ENCODE measurements around the gene SDHC. TPM values are rescaled to one million over a fixed set of nuclear protein-coding genes. Genes with fewer than 3 reads are reported as not detected.

Gene SDHC, protein sequence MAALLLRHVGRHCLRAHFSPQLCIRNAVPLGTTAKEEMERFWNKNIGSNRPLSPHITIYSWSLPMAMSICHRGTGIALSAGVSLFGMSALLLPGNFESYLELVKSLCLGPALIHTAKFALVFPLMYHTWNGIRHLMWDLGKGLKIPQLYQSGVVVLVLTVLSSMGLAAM
- 19.2 and 44.2 TPM in 2 replicates for total RNA-seq (2014; rRNA removed; shearing (Covaris generic))

GRCh38 chr1:161314201-161314981, at the start of gene SDHC:
TSS of gene SDHC (plus strand) at chr1:161314381. CDS start at chr1:161314406, 25 bp downstream.
- DNase-seq (ENCODE audit: low read depth), result peak; percentile 84

GRCh38 chr1:161265305-161265704, 48.9 kb upstream of the SDHC start:
- no peak for DNase-seq (ENCODE audit: low read depth)

DNA sequence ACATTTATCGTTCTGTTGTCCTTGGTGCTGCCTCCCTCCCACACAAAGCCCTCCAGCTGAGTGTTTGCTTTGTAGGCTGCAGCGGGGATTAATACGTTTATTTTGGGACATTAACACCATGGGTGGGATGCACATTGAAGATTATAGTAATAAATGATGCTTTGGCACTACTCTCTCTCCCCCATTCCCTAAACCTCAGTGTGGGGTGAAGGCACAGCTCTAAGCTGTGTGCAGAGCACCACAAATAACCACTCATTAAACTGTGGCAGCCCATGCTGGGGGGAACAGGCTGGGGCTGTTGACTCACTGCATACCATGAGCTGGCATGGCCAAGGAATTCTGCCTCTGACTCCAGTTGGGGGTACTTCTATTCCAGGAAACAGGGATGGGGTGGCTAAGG, 48.0 kb upstream of the SDHC start:
- peak; percentile 62 for DNase-seq (ENCODE audit: low read depth)

GRCh38 chr1:161266836-161267235, 47.3 kb upstream of the SDHC start:
- DNase-seq (ENCODE audit: low read depth), result no peak

GRCh38 chr1:161267321-161267720, 46.9 kb upstream of the SDHC start:
- DNase-seq (ENCODE audit: low read depth), result peak; percentile 39

DNA sequence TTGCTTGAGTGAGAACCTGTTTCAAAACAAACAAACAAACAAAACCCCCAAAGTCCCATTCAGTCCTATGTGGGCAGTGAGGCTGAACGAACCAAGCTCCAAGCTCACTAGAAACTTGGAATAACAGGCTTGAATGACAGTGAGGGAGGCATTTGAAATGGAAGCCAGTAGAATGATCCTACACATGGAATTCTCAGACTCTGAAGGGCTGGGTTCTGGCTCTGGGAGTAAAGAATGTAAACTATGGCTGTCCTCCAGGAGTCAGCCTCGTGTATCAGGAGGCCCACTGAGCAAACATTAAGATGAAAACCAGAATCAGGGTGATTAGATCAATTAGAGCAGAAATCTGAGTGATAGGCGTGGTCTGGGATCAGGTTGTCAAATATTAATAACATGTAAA, 40.8 kb upstream of the SDHC start:
- DNase-seq (ENCODE audit: low read depth), result no peak

DNA sequence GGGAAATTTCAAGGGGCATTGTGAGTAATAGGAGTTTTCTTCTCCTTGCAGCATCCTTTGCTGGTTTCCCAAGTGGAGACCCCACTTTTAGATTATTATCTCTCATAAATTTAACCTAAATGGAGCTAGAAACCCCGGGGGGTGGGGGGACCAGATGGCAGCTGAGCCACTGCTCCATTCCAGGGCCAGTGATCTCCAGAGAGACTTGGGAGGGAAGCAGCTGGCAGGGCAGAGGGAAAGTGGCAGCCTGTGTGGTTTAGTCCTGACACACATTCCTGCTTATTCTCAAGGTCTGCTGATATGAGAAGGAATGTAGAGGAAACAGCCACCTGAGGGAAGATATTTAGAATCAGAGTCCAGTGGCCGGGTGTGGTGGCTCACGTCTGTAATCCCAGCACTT, 39.3 kb upstream of the SDHC start:
- DNase-seq (ENCODE audit: low read depth), result no peak

- no peak for DNase-seq (ENCODE audit: low read depth)
Observed at GRCh38 chr1:161282991-161283390, 31.2 kb upstream of the SDHC start.

GRCh38 chr1:161285113-161285512, 29.1 kb upstream of the SDHC start:
- no peak for DNase-seq (ENCODE audit: low read depth)

DNA sequence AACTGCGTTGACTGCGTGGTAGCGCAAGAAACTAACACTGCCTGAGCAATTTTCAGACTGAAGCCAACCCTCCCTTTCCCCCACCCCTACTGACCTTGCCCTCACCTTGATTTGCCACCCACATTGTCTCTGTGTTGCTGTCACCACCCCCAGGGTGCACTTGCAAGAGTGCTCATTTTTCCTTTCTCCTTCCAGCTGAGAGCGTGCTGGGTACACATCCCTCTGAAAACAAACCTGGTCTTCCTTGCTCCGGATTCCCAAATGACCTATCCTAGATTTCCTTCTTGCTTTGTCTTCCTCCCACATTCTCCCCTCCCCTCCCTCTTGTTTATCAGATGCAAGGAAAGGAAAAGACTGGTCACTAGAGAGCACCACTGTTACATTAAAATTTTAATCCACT, 28.7 kb upstream of the SDHC start:
- DNase-seq (ENCODE audit: low read depth), result no peak

- no peak for DNase-seq (ENCODE audit: low read depth)
Observed at GRCh38 chr1:161287482-161288054, 26.6 kb upstream of the SDHC start.

- DNase-seq (ENCODE audit: low read depth), result no peak
Observed at GRCh38 chr1:161290779-161291178, 23.4 kb upstream of the SDHC start.

GRCh38 chr1:161297415-161297814, 16.8 kb upstream of the SDHC start:
- DNase-seq (ENCODE audit: low read depth), result no peak

DNA sequence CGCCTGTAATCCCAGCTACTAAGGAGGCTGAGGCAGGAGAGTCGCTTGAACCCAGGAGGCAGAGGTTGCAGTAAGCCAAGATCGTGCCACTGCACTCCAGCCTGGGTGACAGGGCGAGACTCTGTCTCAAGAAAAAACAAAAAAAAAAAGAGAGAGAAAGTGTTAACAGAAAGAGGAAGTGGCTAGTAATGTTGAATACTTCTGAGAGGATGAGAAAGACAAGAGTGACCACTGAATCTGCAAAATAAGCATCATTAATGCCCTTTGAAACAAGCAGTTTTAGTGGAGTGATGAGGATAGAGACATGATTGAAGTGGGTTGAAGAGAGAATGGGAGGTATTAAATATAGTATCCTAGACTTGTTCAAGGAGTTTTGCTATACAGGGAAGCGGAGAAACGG, 16.1 kb upstream of the SDHC start:
- no peak for DNase-seq (ENCODE audit: low read depth)

DNA sequence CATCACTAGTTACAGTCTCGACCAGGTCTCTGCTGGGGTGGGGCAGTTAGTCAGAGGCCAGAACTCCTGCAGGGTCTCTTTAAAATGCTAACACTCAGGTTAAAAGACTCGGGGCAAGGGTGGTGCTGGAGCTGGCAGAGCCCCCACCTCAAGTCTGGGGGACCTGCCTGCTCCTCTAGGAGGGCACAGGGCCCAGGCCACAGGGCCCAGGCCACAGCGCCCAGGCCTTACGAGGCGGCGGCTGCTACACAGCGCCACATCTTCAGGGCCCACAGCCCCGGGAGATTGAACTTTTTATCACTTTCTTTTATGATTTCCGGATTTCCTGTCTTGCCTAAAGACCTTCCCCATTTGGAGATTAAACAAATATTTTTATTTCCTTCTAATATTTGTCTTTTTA, 14.8 kb upstream of the SDHC start:
- no peak for DNase-seq (ENCODE audit: low read depth)

- DNase-seq (ENCODE audit: low read depth), result no peak
Observed at GRCh38 chr1:161300478-161300877, 13.7 kb upstream of the SDHC start.

DNA sequence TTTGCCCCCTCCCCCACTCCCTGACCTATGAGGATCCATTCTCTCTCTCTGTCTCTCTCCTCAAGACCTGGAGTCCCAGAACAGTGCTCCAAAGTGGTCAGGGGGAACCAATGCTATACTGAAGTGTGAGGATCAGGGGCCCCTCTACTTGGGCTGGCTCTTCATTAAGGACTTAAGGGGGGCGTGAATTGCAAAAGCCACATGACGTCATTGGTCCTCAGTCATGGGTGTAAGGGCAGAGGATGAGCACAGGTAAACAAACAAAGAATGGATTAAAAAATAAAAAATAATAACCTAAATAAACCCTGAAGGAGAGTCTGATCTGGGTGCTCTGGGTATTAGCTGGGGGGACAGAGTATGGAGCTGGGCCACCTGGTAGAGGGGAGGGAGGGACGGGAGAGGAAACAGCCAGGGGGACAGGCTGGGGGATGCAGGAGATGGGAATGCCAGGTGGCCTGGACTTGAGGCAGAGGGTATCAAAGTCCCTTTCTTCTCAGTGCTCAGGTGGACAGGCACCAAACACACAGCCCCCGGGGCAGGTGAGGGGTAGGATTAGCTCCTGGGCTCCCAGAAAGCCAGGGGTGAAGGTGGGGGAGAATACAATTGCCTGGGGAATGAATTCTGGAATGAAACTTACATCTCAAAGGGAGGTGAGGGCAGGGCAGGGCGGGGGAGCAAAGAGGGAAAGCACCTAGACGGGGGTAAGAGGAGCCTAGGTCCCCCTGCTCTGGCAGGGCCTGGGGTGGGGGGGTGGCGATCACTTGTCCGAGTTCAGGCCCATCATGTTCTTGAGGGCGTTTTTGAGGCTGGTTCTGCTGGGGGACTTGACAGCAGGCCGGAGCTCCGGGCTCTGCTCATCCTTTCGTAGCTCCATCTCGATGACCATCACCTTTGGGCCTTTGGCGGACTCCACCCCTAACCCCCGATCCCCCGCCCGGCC, 9.0 kb upstream of the SDHC start:
- DNase-seq (ENCODE audit: low read depth), result no peak

DNA sequence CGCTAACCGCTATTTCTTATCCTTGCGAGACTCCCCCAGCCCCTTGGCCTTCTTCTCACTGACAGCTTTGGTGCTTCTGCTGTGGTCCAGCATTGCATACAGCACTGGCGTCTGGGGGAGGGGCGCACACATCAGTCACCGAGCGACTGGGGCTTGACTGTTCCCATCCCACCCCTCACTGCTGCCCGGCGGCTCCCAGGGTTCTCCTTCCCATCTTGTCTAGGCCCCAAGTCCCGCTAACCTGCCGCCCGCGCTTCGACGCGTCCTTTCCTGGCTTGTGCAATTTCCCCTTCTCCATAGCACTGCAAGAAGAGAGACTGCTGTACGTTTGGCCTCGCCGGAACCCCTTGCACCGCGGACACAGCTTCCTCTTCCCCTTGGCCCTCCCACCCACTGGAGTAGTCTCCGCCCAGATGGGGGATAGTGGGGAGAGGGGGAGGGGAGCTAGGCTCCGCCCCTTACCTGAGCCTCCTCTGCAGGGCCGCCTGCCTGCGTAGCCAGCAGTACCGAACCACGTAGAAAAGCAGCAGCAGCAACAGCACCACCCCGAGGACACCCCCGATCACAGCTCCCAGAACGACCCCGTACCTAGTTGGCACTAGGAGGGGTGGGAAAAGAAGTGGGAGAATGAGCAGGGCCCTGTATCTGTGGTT, 8.2 kb upstream of the SDHC start:
- DNase-seq (ENCODE audit: low read depth), result peak; percentile 29

GRCh38 chr1:161307230-161307768, 6.9 kb upstream of the SDHC start:
- peak; percentile 50 for DNase-seq (ENCODE audit: low read depth)

DNA sequence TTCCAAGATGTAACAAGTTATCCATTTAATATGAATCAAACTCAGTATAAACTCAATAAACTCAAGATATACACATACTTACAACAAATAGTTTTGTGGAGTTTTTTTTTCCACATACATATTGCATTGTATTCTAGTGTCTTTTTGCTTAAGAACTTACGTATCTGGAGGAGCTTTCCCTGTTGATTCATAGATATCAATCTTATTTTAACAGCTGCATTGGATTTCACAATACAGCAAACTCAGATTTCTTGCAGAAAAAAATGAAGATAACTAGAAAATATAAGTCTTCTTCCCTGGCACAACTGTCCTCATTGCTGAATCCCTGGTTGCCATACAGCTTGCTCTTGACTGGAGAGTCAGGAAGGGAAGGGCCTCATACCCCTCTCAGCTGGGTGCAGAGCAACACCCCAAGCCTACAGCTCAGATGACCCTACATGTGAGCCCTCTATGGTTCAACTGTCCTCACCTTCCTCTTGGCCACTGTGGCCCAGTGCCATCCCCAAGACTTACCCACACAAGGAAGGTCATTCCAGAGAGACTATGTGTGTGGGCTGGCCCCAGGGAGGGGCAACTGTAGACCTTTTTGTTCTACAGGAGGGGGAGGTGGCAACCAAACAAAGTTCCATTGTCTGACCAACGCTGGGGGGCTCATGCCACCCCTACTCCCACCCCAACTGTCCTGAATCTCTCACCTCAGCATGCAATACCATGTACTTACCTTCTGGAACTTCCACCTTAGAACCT, 6.1 kb upstream of the SDHC start:
- DNase-seq (ENCODE audit: low read depth), result no peak

DNA sequence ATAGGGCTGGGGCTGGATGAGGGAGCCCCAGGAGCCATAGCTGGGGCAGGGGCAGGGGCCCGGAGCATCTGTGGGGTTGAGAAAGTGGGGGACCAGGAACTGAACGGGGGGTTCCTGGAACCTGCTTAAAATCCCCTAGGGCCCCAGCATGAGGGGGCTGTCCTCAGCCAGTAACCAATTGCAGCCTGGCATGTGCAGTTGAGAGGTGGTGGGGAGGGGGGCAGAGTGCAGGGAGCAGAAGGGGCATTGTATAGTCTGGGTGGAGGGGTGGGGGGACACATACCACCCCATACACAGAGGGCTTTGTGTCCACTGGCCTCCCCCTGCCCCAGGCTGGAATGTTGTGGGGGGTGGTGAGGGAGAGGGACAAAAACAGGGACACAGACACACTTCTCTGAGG, 4.3 kb upstream of the SDHC start, which contains the start of gene MPZ:
Gene MPZ, minus strand, starts transcription at position 101 of the 400 bp plus-strand sequence. Its CDS starts 63 bp downstream, at position 38.
- DNase-seq (ENCODE audit: low read depth), result no peak

Data from M059J (cell line).